Measurements from ENCODE around the gene FAM151A.

The FAM151A gene

GRCh38 chr1:54602554-54602953 lies 20.8 kb downstream of the FAM151A start:
- no peak overlapping the region for H2BK5ac ChIP-seq (ENCODE audit: low read depth, low read length, poor library complexity, severe bottlenecking)
- H4K91ac ChIP-seq (ENCODE audit: low read length): no peak overlapping the region
- H3K9me3 ChIP-seq (ENCODE audit: control insufficient read depth, low read length): no peaks in the 10 kb centered on the region
- no peak overlapping the region for H2BK120ac ChIP-seq (ENCODE audit: low read depth, low read length)
- H2BK12ac ChIP-seq (ENCODE audit: low read length in 2 of 2): no peak overlapping the region
- 89% methylated on average over 18 of the region's 18 CpGs for WGBS
- H3K23ac ChIP-seq (ENCODE audit: low read length in 2 of 2): no peak overlapping the region
- no peak overlapping the region for H2BK15ac ChIP-seq (ENCODE audit: low read depth, poor library complexity, severe bottlenecking)
- no peak overlapping the region for H3K27ac ChIP-seq (ENCODE audit: low read length, poor library complexity, severe bottlenecking)
- H3K18ac ChIP-seq (ENCODE audit: low read depth in 1 of 2, low read length in 2 of 2): no peak overlapping the region
- H4K8ac ChIP-seq (ENCODE audit: low read length): no peak overlapping the region
- no peak overlapping the region for H3K4me3 ChIP-seq (ENCODE audit: insufficient read depth in 1 of 2, low read depth in 1 of 2, low read length in 2 of 2)
- peaks cover 38% of the 10 kb centered on the region for H3K4me1 ChIP-seq (ENCODE audit: control insufficient read depth, insufficient read depth, low read depth, low read length)
- H3K4ac ChIP-seq (ENCODE audit: low read depth in 1 of 2, low read length in 2 of 2): no peak overlapping the region
- no peaks in the 10 kb centered on the region for H3K36me3 ChIP-seq (ENCODE audit: control insufficient read depth in 1 of 2, insufficient read depth in 2 of 2, low read depth in 1 of 2, low read length in 2 of 2)
- no peaks in the 10 kb centered on the region for H3K27me3 ChIP-seq (ENCODE audit: control insufficient read depth in 1 of 2, insufficient read depth in 1 of 2, low read length in 2 of 2)
- no peak for DNase-seq
- H3K4me2 ChIP-seq (ENCODE audit: low read length, poor library complexity, severe bottlenecking): no peak overlapping the region
- peak overlapping the region; percentile 33 for H2AK5ac ChIP-seq (ENCODE audit: low read length, severe bottlenecking)
- H3K79me1 ChIP-seq (replicated peaks; ENCODE audit: low read length, poor library complexity, severe bottlenecking): no peaks in the 10 kb centered on the region
- no peak overlapping the region for H2AFZ ChIP-seq (ENCODE audit: low read depth, low read length)
- H3K9ac ChIP-seq (ENCODE audit: low read length): no peak overlapping the region
- H3K14ac ChIP-seq (ENCODE audit: low read length in 2 of 2): no peak overlapping the region

- no peak overlapping the region for H2BK120ac ChIP-seq (ENCODE audit: low read depth, low read length)
- WGBS: 91% methylated on average over 10 of the region's 10 CpGs
Measured at GRCh38 chr1:54601730-54602129, 21.6 kb downstream of the FAM151A start.

GRCh38 chr1:54600947-54601721 lies 22.2 kb downstream of the FAM151A start:
- no peak overlapping the region for H2BK12ac ChIP-seq (ENCODE audit: low read length in 2 of 2)
- no peaks in the 10 kb centered on the region for H3K9me3 ChIP-seq (ENCODE audit: control insufficient read depth, low read length)
- H3K9ac ChIP-seq (ENCODE audit: low read length): no peak overlapping the region
- DNase-seq: no peak
- H4K8ac ChIP-seq (ENCODE audit: low read length): no peak overlapping the region
- no peak overlapping the region for H4K91ac ChIP-seq (ENCODE audit: low read length)
- no peak overlapping the region for H2BK15ac ChIP-seq (ENCODE audit: low read depth, poor library complexity, severe bottlenecking)
- no peak overlapping the region for H3K18ac ChIP-seq (ENCODE audit: low read depth in 1 of 2, low read length in 2 of 2)
- WGBS: 89% methylated on average over 21 of the region's 21 CpGs
- peaks cover 38% of the 10 kb centered on the region for H3K4me1 ChIP-seq (ENCODE audit: control insufficient read depth, insufficient read depth, low read depth, low read length)
- H3K4ac ChIP-seq (ENCODE audit: low read depth in 1 of 2, low read length in 2 of 2): no peak overlapping the region
- H3K4me2 ChIP-seq (ENCODE audit: low read length, poor library complexity, severe bottlenecking): peak overlapping the region; percentile 8
- H2AFZ ChIP-seq (ENCODE audit: low read depth, low read length): no peak overlapping the region
- no peak overlapping the region for H3K27ac ChIP-seq (ENCODE audit: low read length, poor library complexity, severe bottlenecking)
- H2AK5ac ChIP-seq (ENCODE audit: low read length, severe bottlenecking): no peak overlapping the region
- H3K23ac ChIP-seq (ENCODE audit: low read length in 2 of 2): no peak overlapping the region
- no peak overlapping the region for H2BK5ac ChIP-seq (ENCODE audit: low read depth, low read length, poor library complexity, severe bottlenecking)
- H3K4me3 ChIP-seq (ENCODE audit: insufficient read depth in 1 of 2, low read depth in 1 of 2, low read length in 2 of 2): no peak overlapping the region
- no peaks in the 10 kb centered on the region for H3K79me1 ChIP-seq (replicated peaks; ENCODE audit: low read length, poor library complexity, severe bottlenecking)
- no peaks in the 10 kb centered on the region for H3K36me3 ChIP-seq (ENCODE audit: control insufficient read depth in 1 of 2, insufficient read depth in 2 of 2, low read depth in 1 of 2, low read length in 2 of 2)
- H3K27me3 ChIP-seq (ENCODE audit: control insufficient read depth in 1 of 2, insufficient read depth in 1 of 2, low read length in 2 of 2): no peaks in the 10 kb centered on the region
- H3K14ac ChIP-seq (ENCODE audit: low read length in 2 of 2): no peak overlapping the region
- no peak overlapping the region for H2BK120ac ChIP-seq (ENCODE audit: low read depth, low read length)

More at GRCh38 chr1:54601730-54602129, 21.6 kb downstream of the FAM151A start:
- no peak overlapping the region for H3K4me3 ChIP-seq (ENCODE audit: insufficient read depth in 1 of 2, low read depth in 1 of 2, low read length in 2 of 2)
- no peak overlapping the region for H3K9ac ChIP-seq (ENCODE audit: low read length)
- no peak overlapping the region for H2BK5ac ChIP-seq (ENCODE audit: low read depth, low read length, poor library complexity, severe bottlenecking)
- no peaks in the 10 kb centered on the region for H3K79me1 ChIP-seq (replicated peaks; ENCODE audit: low read length, poor library complexity, severe bottlenecking)
- H3K4me1 ChIP-seq (ENCODE audit: control insufficient read depth, insufficient read depth, low read depth, low read length): peaks cover 38% of the 10 kb centered on the region
- H3K4me2 ChIP-seq (ENCODE audit: low read length, poor library complexity, severe bottlenecking): no peak overlapping the region
- no peaks in the 10 kb centered on the region for H3K27me3 ChIP-seq (ENCODE audit: control insufficient read depth in 1 of 2, insufficient read depth in 1 of 2, low read length in 2 of 2)
- no peak overlapping the region for H2AFZ ChIP-seq (ENCODE audit: low read depth, low read length)
- H3K4ac ChIP-seq (ENCODE audit: low read depth in 1 of 2, low read length in 2 of 2): no peak overlapping the region
- no peak overlapping the region for H2BK15ac ChIP-seq (ENCODE audit: low read depth, poor library complexity, severe bottlenecking)
- no peak overlapping the region for H2BK12ac ChIP-seq (ENCODE audit: low read length in 2 of 2)
- H3K18ac ChIP-seq (ENCODE audit: low read depth in 1 of 2, low read length in 2 of 2): no peak overlapping the region
- peak overlapping the region; percentile 3 for H3K27ac ChIP-seq (ENCODE audit: low read length, poor library complexity, severe bottlenecking)
- no peaks in the 10 kb centered on the region for H3K36me3 ChIP-seq (ENCODE audit: control insufficient read depth in 1 of 2, insufficient read depth in 2 of 2, low read depth in 1 of 2, low read length in 2 of 2)
- no peaks in the 10 kb centered on the region for H3K9me3 ChIP-seq (ENCODE audit: control insufficient read depth, low read length)
- no peak overlapping the region for H3K14ac ChIP-seq (ENCODE audit: low read length in 2 of 2)
- no peak for DNase-seq
- H4K91ac ChIP-seq (ENCODE audit: low read length): no peak overlapping the region
- peak overlapping the region; percentile 19 for H2AK5ac ChIP-seq (ENCODE audit: low read length, severe bottlenecking)
- H3K23ac ChIP-seq (ENCODE audit: low read length in 2 of 2): no peak overlapping the region
- H4K8ac ChIP-seq (ENCODE audit: low read length): no peak overlapping the region

DNA sequence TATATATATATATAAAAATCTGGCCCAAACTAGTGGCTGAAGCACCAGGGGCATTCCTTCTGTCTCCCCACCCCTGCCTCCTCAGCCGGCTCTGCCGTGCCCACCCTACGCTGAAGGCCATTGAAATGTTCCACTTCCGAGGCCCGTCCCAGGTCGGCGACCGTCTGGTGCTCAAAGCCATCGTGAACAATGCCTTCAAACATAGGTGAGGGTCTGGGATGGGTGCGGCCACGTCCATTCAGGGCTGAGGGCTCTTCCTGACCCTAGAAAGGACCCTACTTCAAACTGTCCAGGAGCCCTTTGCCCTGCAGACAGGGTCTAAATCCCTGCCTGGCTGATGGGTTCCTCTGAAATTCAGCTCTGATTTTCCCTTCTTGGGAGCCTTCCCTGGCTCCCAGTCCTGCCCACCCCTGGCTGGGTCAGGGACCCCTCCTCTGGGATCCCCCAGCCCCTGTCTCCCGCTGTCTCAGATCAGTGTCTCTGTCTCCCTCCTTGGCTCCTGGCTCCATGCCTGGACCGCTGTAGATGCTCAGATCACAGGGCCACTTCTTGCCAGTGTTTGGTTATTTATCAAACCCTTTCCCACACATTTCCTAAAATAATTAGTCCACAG lies 24.0 kb downstream of the FAM151A start:
- Histone ChIP-seq H3K4ac (ENCODE audit: low read depth in 1 of 2, low read length in 2 of 2) (no peak overlapping the region), H3K79me1 (replicated peaks; ENCODE audit: low read length, poor library complexity, severe bottlenecking) (no peaks in the 10 kb centered on the region), H3K27me3 (ENCODE audit: control insufficient read depth in 1 of 2, insufficient read depth in 1 of 2, low read length in 2 of 2) (no peaks in the 10 kb centered on the region), H2BK15ac (ENCODE audit: low read depth, poor library complexity, severe bottlenecking) (no peak overlapping the region), H4K8ac (ENCODE audit: low read length) (no peak overlapping the region), H3K14ac (ENCODE audit: low read length in 2 of 2) (no peak overlapping the region), H3K36me3 (ENCODE audit: control insufficient read depth in 1 of 2, insufficient read depth in 2 of 2, low read depth in 1 of 2, low read length in 2 of 2) (no peaks in the 10 kb centered on the region), H3K9ac (ENCODE audit: low read length) (no peak overlapping the region), H2BK12ac (ENCODE audit: low read length in 2 of 2) (no peak overlapping the region), H2AFZ (ENCODE audit: low read depth, low read length) (no peak overlapping the region), H2BK120ac (ENCODE audit: low read depth, low read length) (no peak overlapping the region), H3K4me2 (ENCODE audit: low read length, poor library complexity, severe bottlenecking) (no peak overlapping the region), H3K4me1 (ENCODE audit: control insufficient read depth, insufficient read depth, low read depth, low read length) (peaks cover 31% of the 10 kb centered on the region), H3K18ac (ENCODE audit: low read depth in 1 of 2, low read length in 2 of 2) (no peak overlapping the region), H2AK5ac (ENCODE audit: low read length, severe bottlenecking) (peak overlapping the region; percentile 9), H4K91ac (ENCODE audit: low read length) (no peak overlapping the region), H2BK5ac (ENCODE audit: low read depth, low read length, poor library complexity, severe bottlenecking) (no peak overlapping the region), H3K9me3 (ENCODE audit: control insufficient read depth, low read length) (no peaks in the 10 kb centered on the region), H3K23ac (ENCODE audit: low read length in 2 of 2) (no peak overlapping the region), H3K4me3 (ENCODE audit: insufficient read depth in 1 of 2, low read depth in 1 of 2, low read length in 2 of 2) (no peak overlapping the region), H3K27ac (ENCODE audit: low read length, poor library complexity, severe bottlenecking) (no peak overlapping the region)
- DNase-seq: no peak
- WGBS: 89% methylated on average over 13 of the region's 13 CpGs
